22Rv1 (cell line): ENCODE measurements around the gene GFER.

Experiments used
- H3K27ac ChIP-seq: fragments of 450-650 bp; 2 replicates; pipeline ENCODE4 v1.5.1; 2017
- ZFX ChIP-seq: fragments of 450-650 bp; IDR thresholded peaks from 2 replicates; pipeline ENCODE4 v1.6.1; 2017; ENCODE audit warnings: antibody characterized with exemption, borderline replicate concordance
- TF ChIP-seq, protein P1 (sequence below): fragments of 450-650 bp; IDR thresholded peaks from 2 replicates; pipeline ENCODE4 v1.5.1; 2017; ENCODE audit warnings: mild to moderate bottlenecking

GFER gene

DNA sequence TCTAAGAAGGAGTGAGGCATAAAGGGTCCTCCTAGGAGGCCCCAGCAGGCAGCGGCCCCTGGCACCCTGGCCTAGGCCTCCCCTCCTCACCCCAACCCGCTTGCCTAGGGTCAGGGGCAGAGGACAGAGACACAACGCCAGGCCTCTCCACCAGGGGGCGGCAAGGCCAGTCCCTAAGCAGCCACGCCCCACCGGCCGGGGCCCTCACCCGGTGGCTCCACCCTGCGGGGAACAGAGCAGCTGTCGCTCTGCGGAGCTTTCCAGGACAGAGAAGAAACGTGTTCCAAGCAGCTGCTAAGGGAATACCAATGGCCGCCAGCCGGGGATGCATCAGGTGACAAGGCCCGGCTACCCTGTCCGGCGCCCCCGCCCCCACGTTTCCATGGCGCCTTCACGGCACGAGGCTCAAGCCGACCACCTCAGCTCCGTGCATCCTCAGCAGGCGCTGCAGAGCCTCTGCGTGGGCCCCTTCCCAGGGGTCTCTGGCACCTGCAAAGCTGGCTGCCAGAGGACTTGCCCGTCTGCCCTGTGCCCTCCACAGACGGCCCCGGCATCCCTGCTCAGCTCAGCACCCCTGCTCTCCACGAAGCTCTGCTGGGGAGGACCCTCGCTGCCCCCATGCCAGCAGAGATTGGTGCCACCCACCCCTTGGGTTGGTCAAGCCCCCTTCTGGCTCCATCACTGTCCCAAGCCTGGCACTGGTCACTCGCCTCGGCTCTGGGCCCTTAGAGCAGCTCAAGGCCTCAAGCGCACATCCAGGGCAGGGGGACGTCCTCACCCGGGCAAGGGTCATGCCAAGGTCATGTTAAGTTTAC, 20.0 kb downstream of the GFER start:
- H3K27ac ChIP-seq: peak overlapping the region; percentile 64
- TF ChIP-seq, protein P1, sequence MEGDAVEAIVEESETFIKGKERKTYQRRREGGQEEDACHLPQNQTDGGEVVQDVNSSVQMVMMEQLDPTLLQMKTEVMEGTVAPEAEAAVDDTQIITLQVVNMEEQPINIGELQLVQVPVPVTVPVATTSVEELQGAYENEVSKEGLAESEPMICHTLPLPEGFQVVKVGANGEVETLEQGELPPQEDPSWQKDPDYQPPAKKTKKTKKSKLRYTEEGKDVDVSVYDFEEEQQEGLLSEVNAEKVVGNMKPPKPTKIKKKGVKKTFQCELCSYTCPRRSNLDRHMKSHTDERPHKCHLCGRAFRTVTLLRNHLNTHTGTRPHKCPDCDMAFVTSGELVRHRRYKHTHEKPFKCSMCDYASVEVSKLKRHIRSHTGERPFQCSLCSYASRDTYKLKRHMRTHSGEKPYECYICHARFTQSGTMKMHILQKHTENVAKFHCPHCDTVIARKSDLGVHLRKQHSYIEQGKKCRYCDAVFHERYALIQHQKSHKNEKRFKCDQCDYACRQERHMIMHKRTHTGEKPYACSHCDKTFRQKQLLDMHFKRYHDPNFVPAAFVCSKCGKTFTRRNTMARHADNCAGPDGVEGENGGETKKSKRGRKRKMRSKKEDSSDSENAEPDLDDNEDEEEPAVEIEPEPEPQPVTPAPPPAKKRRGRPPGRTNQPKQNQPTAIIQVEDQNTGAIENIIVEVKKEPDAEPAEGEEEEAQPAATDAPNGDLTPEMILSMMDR: peak; percentile 99
- no peak for TF ChIP-seq ZFX

DNA sequence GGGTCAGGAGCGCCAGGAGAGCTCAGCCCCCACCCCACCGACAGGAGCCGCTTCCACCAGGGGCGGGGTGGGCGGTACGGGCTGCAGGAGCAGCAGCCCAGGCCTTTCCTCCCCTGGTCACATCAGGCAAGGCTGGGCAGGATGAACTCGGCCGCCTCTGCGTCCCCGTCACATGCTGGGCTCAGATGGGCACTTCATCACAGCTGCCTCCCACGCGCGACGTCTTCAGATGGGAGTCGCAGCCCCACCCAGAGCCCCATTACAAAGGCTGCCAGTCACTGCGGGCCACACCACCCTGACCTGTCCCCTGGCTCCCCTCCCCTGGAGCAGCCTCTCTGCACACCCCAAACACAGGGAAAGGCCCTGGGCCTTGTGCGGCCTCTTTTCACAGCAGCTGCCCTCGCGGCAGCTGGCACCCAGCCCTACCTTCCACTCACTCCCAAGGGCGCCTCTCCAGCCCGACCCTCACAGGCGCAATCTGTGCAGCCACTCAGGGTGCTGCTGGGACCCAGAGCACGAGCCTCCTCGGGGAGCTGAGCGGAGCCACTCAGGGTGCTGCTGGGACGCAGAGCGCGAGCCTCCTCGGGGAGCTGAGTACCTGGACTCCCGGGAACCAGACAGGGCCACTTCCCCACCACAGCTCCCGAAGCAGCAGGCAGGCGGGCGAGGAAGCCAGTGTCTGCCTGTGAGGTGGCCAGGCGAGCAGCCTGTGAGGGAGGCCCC, 21.0 kb downstream of the GFER start:
- peak overlapping the region; percentile 64 for H3K27ac ChIP-seq
- TF ChIP-seq, protein P1: no peak
- no peak for TF ChIP-seq ZFX

DNA sequence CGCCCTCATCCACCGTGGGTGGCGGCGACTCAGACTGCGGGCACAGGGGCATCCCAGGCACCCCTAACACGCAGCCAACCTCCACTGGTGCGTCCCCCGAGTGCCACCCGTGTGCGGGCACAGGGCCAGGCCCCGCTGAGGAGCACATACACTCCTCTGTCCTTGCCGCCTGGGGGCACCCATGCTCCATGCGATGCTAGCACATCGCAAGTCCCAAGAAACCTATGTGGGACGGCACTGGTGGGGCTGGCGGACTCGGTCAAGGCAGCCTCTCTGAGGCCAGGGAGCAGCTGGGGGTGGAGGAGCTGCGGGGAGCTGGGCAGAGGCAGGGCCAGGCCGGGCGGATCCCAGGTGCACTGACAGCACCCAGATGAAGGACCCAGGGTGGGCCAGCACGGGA, 21.7 kb downstream of the GFER start:
- TF ChIP-seq, protein P1: peak; percentile 6; the same call in 1 of the 2 replicates
- no peak for TF ChIP-seq ZFX
- H3K27ac ChIP-seq: no peak overlapping the region

DNA sequence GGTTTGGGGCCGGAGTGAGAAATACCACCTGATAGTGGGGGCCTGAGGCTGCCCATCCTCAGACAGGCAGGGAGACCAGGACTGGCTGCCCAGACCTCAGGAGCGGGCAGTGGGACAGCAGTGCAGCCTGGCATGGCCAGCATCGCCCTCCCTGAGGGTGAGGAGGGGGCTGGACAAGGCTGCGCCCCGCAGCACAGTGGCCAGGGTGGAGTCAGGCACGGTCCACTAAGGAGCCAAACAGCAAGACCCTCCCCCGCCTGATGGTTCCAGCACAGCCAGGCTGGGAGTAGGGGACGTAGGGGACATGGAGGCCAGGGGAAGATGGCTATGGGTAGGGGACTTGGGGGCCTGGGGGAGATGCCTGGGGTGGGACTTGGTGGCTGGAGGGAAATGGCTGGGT, 22.3 kb downstream of the GFER start:
- H3K27ac ChIP-seq: no peak overlapping the region
- TF ChIP-seq, protein P1: no peak
- no peak for TF ChIP-seq ZFX

DNA sequence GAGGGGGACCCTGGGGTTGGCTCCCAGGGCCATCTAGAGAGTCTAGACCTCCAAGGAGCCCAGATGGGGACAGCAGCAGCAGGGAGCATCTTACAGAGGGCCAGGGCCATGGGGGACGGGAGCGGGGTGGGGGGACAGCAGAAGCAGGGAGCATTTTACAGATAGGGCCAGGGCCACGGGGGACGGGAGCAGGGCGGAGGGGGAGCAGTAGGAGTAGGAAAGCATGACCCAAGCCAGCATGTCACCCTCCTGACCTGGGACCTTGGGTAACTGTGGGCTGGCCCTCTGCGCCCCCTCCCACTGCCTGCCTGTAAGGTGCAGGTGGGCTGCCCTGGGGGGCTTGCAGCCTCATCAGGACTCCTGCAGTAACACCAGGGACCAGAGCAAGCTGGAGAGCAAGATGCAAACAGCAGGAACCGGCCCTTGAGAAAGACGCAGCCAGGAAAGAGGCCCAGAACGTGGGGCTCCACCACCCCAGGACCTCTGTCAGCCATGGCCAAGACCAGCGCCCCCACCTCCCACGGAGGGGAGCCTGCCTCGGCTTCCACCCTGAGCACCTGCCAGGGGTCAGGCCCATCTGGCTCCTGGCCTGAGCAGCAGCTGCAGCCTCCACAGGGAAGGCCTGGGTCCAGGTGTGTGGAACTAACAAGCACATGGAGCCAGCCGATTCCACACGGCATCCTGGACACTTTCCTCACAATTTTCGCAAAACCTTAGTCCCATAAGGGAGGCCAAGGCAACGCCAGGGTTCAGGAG, 23.3 kb downstream of the GFER start:
- no peak for TF ChIP-seq ZFX
- TF ChIP-seq, protein P1: no peak
- H3K27ac ChIP-seq: peak overlapping the region; percentile 86

DNA sequence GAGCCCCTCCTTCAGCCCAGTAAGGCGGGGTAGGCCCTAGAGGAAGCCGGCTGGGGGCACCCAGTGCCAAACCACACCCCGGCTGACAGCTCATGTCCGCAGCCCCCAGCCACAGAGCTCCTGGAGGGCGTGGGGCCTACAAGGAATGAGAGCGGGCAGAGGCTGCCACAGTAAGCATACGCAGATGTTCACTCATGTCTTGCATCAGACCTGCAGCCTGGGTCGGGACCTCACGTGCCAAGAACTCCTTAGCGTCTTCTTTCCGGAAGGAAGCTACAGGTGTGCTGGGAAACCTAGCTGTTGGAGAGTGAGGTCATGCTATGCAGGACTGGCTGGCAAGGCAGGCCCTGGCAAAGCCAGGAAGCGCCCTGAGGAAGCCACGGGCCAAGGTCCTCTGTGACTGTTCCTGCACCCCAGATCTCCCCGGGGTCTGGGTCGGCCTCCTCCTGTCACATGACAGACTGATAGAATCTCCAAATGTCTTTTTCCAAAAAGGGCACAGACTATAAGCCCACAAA, 24.1 kb downstream of the GFER start:
- H3K27ac ChIP-seq: peak overlapping the region; percentile 86

More for the DNA sequence above, 24.1 kb downstream of the GFER start:
- no peak for TF ChIP-seq ZFX
- TF ChIP-seq, protein P1: no peak
